Measurements from ENCODE around the gene ZNF500. TPM values are rescaled to one million over a fixed set of nuclear protein-coding genes. Genes with fewer than 3 reads are reported as not detected.

Gene ZNF500
- total RNA-seq, 1 donor from 2014 or later: 10.9 TPM

DNA sequence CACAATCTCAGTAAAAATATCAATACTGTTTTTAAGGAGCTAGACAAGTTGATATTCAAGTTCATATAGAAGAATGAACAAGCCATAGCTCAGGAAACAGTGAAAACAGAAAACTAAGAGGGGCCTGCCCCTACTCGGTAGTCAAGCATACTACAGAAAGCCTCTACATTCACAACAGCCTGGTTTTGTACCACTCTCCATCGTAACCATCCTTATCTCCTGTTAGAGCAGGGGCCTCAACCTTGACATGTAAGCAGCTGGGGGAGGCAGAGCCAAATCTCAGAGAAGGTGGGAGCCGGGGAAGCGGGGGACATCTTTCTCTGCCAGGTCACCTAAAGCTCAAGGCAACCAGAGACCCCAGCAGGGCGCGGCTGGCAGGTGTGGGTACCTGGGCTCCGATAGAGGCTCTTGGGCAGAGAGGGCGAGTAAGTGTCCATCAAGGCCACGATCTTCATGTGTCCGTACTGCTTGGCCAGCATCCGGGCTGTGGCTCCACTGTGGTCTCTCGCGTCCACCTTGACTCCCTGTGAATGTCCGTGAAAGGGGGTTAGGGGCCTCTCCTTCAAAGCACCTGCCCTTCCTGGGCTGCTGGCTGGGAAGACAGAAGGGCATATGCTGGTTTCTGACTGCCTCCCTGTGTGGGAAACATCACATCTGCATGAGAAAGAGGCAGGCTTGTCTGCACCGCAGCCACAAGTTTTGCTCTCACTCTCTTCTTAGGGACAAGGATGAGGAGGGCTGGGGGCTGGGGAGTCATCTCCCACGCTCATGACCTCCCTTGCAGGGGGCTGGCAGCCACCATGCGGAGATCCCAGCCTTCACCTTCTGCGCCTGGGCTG lies 53.1 kb downstream of the ZNF500 start:
- DNase-seq (ENCODE audit: low read depth): no peak

DNA sequence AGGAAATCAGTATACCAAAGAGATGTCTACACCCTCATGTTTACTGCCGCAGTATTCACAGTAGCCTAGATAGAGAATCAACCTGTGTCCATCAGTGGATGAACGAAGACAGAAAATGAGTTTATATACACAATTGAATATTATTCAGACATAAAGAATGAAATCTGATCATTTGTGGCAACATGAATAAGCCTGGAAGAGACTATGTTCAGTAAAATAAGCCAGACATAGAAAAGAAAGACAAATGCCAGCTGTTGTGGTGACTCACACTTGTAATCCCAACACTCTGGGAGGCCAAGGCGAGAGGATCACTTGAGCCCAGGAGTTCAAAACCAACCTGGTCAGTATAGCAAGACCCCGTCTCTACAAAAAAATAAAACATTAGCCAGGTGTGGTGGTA lies 57.5 kb downstream of the ZNF500 start:
- DNase-seq (ENCODE audit: low read depth): peak; percentile 33

DNA sequence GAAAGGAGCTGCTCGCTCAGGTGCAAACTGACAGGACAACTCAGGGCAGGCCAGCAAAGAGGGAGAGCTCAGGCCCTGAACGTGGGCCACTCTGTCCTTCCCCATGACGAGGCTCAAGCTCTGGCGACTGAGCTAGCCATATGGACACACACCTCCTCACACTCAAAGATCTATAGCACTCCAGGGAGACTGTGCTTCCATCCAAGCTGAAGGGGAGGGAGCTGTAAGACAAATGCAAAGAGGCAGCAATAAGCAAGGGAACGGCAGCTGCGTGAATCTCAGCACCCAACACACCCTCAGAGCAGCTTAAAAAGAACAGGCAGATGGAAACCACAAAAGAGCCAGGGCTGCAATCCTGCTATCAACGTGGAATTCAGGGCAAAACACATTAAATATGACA lies 60.1 kb downstream of the ZNF500 start:
- no peak for DNase-seq (ENCODE audit: low read depth)

- no peak for DNase-seq (ENCODE audit: low read depth)
Measured at GRCh38 chr16:4704913-4705312, 62.0 kb downstream of the ZNF500 start.

- DNase-seq (ENCODE audit: low read depth): no peak
Measured at GRCh38 chr16:4704491-4704890, 62.5 kb downstream of the ZNF500 start.

GRCh38 chr16:4703906-4704305 lies 63.1 kb downstream of the ZNF500 start:
- DNase-seq (ENCODE audit: low read depth): no peak

- DNase-seq (ENCODE audit: low read depth): no peak
Measured at GRCh38 chr16:4702466-4702808, 64.5 kb downstream of the ZNF500 start.

GRCh38 chr16:4701791-4702465 lies 65.0 kb downstream of the ZNF500 start:
- DNase-seq (ENCODE audit: low read depth): no peak

GRCh38 chr16:4700997-4701743 lies 65.8 kb downstream of the ZNF500 start:
- no peak for DNase-seq (ENCODE audit: low read depth)

GRCh38 chr16:4700380-4700996 lies 66.5 kb downstream of the ZNF500 start:
- no peak for DNase-seq (ENCODE audit: low read depth)

GRCh38 chr16:4699046-4699556 lies 67.9 kb downstream of the ZNF500 start:
- no peak for DNase-seq (ENCODE audit: low read depth)

- no peak for DNase-seq (ENCODE audit: low read depth)
Measured at GRCh38 chr16:4698321-4699045, 68.5 kb downstream of the ZNF500 start.

Other genes starting within 250 kb of the ZNF500 start
- 30.6 and 38.4 TPM in 2 replicates for gene CDIP1, start 228.4 kb downstream of the ZNF500 start, total RNA-seq
- 0.11 and 0.16 TPM in 2 replicates for gene C16orf96, start 210.8 kb downstream of the ZNF500 start, total RNA-seq
- 10.0 and 12.8 TPM in 2 replicates for gene UBALD1, start 152.3 kb downstream of the ZNF500 start, total RNA-seq
- gene MGRN1, start 142.3 kb downstream of the ZNF500 start, total RNA-seq: 31.9 and 33.6 TPM in 2 replicates
- gene NUDT16L1, start 73.6 kb downstream of the ZNF500 start, total RNA-seq: 81.4 and 102 TPM in 2 replicates
- 16.8 and 18.0 TPM in 2 replicates for gene ANKS3, start 32.9 kb downstream of the ZNF500 start, total RNA-seq
- gene DNAAF8, start 32.6 kb downstream of the ZNF500 start, total RNA-seq: 0.91 and 1.1 TPM in 2 replicates
- not detected in 2 replicates for gene SEPTIN12, start 21.2 kb upstream of the ZNF500 start, total RNA-seq
- not detected in 2 replicates for gene SMIM22, start 28.2 kb upstream of the ZNF500 start, total RNA-seq
- 21.1 and 46.6 TPM in 2 replicates for gene ROGDI, start 35.5 kb upstream of the ZNF500 start, total RNA-seq
- 39.7 and 56.3 TPM in 2 replicates for gene GLYR1, start 80.1 kb upstream of the ZNF500 start, total RNA-seq
- 35.4 and 52.2 TPM in 2 replicates for gene UBN1, start 80.3 kb upstream of the ZNF500 start, total RNA-seq
- gene PPL, start 170.0 kb upstream of the ZNF500 start, total RNA-seq: 5.9 and 25.4 TPM in 2 replicates
- 0.16 and 0.68 TPM in 2 replicates for gene SEC14L5, start 191.2 kb upstream of the ZNF500 start, total RNA-seq

Measured in myocyte (in vitro differentiated cells).